ENCODE data around the gene ATF4.

- TF ChIP-seq, protein P1, sequence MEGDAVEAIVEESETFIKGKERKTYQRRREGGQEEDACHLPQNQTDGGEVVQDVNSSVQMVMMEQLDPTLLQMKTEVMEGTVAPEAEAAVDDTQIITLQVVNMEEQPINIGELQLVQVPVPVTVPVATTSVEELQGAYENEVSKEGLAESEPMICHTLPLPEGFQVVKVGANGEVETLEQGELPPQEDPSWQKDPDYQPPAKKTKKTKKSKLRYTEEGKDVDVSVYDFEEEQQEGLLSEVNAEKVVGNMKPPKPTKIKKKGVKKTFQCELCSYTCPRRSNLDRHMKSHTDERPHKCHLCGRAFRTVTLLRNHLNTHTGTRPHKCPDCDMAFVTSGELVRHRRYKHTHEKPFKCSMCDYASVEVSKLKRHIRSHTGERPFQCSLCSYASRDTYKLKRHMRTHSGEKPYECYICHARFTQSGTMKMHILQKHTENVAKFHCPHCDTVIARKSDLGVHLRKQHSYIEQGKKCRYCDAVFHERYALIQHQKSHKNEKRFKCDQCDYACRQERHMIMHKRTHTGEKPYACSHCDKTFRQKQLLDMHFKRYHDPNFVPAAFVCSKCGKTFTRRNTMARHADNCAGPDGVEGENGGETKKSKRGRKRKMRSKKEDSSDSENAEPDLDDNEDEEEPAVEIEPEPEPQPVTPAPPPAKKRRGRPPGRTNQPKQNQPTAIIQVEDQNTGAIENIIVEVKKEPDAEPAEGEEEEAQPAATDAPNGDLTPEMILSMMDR (IDR thresholded peaks at IDR 0.05): no peak
- TF ChIP-seq POLR2AphosphoS5 (IDR thresholded peaks at IDR 0.05; ENCODE audit: low read depth, low read length): peak; percentile 78
- TF ChIP-seq TCF7L2 (IDR thresholded peaks at IDR 0.05; ENCODE audit: low read depth, low read length): no peak
- no peak for TF ChIP-seq SIN3A (IDR thresholded peaks at IDR 0.05; ENCODE audit: borderline replicate concordance, insufficient read depth, low read depth, low read length)
Observed at GRCh38 chr22:39532215-39533073, 12.1 kb downstream of the ATF4 start, which contains the start of gene RPS19BP1.

Measured in Panc1 (cell line).